SH-SY5Y (cell line): Measurements from ENCODE around the gene FAM117B.

Experiments
- GATA2 ChIP-seq: IDR thresholded peaks from 2 replicates; pipeline ENCODE4 v1.6.1; 2011; ENCODE audit warnings: mild to moderate bottlenecking, low read depth, low read length
- GATA3 ChIP-seq: IDR thresholded peaks from 2 replicates; pipeline ENCODE4 v1.6.1; 2011; ENCODE audit warnings: low read depth, mild to moderate bottlenecking, low read length, moderate library complexity

DNA sequence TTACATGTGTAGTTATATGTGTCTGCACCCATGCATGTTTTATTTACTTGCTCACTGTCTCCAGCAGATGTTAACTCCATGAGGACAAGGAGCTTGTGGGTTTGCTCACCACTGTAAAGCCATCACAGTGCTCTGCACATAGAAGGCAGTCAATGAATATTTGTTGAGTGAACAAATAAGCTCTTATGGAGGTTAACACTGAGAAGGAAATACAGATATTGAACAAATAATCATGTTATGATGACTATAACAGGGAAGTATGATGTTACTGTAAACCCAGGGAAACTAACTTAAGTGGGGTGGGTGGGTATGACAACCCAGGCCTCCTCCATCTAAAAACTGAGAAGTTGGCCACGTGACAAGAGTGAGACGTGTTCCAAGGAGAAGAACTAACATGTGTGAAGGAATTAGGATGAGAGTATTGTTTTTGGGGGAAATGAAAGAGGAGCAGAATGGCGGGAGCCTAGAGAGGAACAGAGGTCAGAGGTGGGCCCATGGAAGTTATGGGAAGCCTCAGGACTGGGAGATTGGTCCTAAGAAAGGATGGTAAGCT, 6.0 kb upstream of the FAM117B start:
- TF ChIP-seq GATA3 (no peak), GATA2 (no peak)
